CD1c-positive myeloid dendritic cell (primary cell): ENCODE data around the gene PHEX.

ENCODE experiments used
- DNase-seq: peaks from one replicate; pipeline ENCODE4 v3.0.0-alpha.2; 2016; ENCODE audit errors: extremely low spot score

The PHEX gene

DNA sequence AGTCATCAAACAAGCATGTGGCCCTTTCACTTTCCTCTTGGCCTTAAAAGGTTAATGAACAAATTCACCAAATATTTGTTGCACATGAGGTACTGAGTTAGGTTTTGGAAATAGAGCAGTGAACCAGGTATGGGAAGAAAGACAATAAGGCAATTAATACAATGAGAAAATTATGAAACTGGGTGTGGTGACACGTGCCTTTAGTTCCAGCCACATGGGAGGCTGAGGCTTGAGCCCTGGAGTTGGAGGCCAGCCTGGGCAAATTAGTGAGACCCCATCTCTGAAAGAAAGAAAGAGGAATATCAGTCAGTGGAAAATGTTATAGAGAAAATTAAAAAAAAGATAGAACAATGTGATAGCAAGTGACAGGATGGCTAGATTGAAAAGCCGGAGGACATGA, 8.1 kb downstream of the PHEX start:
- no peak for DNase-seq

DNA sequence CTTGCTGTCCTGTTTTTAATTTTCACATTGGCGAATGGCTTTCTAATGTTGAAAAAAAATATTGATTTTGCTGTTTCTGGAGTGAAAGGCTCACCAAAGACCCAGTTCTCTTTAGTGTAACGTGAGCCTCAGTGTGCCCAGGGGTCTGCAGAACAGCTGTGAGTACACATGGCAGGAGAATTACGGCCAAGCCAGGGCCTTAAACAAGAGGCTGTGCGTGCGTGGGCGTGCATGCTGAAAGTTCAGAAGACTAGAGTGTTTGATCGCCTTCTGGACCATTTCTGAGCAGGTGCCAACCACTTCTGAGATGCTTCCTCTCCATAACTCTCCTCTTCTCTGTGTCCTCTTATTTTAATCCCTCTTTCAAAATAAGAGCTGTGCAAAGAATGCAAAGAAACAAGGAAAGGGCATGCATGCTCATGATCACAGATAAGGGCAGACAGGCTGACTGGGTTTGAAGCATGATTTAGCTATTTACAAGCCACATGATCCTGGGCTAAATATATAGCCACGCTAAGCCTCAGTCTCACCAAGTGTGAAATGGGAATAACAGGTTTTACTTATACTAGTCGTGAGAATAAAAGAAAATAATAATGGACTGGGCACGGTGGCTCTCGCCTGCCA, 9.9 kb downstream of the PHEX start:
- DNase-seq, result no peak

DNA sequence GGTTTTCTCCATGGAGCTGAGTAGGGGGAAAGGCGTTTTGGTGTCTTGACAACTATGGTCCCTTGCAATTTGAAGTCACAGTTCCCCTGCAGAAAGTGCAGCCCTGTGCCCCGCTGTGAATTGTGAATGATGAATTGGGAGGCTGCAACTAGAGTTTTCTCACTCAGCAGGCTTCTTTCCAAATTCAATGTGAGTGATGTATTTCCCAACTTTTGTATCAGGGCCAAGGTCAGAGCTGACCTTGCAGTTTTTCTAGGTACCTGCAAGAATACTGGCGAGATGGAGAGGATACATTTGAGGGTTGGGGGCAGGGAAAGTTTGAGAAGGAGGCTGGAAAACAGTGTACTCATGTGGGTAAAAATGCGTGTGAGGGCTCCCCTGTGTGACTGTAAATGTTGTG, 11.7 kb downstream of the PHEX start:
- DNase-seq, result no peak

- no peak for DNase-seq
Measured at GRCh38 chrX:22047468-22047867, 15.3 kb downstream of the PHEX start.

- peak; percentile 6 for DNase-seq
Measured at GRCh38 chrX:22053481-22053880, 21.4 kb downstream of the PHEX start.

- DNase-seq, result peak; percentile 62
Measured at GRCh38 chrX:22056235-22056634, 24.1 kb downstream of the PHEX start.

- no peak for DNase-seq
Measured at GRCh38 chrX:22057667-22058066, 25.5 kb downstream of the PHEX start.

DNA sequence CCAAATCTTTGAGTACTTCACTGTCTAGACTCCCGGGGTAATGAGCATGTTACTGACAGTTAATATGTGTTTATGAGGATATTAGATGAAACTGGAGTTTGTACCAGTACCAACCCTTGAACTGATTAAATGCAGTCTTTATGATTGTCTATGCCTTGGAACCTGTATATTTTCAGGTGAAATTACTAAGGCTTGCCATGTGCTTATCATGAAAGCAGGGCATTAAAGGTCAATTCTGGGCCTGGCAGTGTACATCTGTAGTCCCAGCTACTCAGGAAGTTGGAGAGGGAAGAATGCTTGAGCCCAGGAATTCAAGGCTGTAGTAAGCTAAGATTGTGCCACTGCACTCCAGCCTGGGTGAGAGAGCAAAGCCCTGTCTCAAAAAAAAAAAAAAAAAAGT, 27.6 kb downstream of the PHEX start:
- DNase-seq, result no peak

- DNase-seq, result peak; percentile 44
Measured at GRCh38 chrX:22060415-22061280, 28.5 kb downstream of the PHEX start.

- peak; percentile 55 for DNase-seq
Measured at GRCh38 chrX:22063284-22063683, 31.2 kb downstream of the PHEX start.

DNA sequence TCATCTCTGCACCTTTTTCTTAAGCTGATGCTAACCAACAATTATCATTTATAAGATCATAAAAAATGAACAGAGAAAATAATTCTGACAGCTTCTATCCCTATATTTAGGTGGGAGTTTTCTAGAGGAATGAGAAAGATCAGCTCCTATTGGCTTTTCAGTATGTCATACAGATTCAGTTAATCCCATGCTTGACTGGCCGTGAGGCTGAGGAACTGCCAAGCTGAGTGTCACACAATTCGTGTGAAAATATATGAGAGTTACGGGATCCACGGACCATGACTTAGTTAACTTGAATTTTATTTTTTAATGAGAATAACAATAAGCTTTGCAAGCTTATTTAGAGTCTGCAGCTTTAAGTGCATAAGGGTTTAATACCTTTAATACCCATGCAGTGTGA, 37.5 kb downstream of the PHEX start:
- no peak for DNase-seq

GRCh38 chrX:22073928-22074327, 41.8 kb downstream of the PHEX start:
- no peak for DNase-seq

GRCh38 chrX:22078117-22078516, 46.0 kb downstream of the PHEX start:
- DNase-seq, result no peak

DNA sequence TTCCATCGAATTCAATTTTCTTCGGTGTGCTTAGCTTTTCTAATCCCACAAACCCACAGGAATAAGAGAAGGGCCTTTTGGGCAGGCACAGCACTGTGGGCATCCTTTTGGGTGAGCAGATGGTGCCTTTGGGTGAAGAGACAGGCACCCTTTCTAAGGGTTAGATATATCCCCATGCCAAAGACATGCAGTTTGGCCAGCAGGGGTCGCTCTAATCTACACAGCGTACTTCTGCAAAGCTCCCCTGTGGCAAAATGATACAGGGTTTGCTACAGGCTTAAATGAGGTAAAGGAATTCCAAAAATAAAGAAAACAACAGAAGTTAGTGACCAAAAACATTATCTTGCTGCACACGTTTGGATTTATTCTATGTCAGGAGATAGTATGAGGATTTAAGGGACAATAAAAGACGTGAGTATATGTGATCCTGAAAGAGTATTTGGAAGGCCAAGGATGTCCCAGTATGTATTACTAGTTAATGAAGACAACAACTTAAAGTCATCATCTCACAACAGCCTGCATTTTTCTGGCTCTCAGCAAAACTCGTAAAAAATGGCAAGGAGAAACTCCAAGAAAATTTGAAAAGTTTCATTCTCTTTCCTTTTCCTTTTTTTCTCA, 49.5 kb downstream of the PHEX start:
- peak; percentile 46 for DNase-seq

GRCh38 chrX:22086003-22086402, 53.9 kb downstream of the PHEX start:
- DNase-seq, result no peak

DNA sequence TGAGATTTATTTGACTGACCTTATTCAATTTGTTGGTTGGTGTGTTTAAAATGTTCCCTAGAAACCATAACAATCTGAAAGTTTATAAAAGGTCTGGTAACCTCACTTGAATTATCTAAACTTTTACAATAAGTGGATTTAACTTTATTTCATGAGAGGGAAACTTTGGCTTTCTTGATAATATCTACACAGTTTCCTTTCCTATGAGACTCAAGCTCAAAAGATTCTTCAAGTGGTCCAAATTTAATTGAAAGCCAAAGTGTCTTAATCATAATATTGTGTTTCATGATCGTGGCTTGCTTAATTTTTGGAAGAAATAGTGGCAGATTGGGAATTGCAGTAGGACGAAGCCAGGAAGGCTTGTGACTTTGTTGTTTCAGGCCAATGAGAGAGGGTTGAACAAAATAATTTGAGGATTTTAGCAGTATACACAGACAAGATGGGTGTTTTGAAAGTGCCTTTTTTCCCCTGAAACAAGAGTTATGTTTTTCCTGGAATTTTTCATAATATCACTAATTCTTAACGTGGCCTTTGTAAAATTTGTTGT, 55.0 kb downstream of the PHEX start:
- DNase-seq, result no peak

DNA sequence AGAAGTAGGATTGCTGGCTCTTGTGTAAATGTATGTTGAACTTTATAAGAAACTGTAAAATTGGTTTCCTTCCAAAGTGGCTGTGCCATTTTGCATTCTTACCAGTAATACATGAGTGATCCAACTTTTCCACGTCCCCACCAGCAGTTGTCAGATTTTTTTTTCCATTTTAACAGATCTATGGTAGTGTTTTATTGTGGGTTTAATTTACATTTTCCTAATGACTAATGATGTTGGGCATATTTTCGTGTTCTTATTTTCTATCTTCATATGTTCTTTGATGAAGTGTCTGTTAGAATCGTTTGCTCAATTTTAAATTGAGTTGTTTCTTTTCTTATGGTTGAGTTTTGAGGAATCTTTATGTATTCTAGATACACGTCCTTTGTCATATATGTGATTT, 56.2 kb downstream of the PHEX start:
- DNase-seq, result no peak

DNA sequence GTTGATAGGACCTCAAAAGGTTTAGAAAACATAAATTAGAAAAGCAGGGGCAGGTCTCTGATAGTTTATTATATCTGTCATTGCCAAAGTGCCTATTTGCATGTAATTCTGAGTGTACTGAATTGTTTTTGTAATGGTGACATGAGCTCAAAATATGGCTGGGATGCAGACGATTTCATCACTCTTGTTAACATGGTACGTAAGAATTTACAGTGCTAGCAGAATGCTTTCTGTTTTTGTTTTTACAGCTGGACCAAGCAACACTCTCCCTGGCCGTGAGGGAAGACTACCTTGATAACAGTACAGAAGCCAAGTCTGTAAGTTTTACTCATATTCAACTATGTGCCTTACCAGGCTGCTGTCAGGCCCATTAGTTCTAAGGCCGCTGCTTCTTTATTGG, 58.1 kb downstream of the PHEX start:
- no peak for DNase-seq

GRCh38 chrX:22093550-22093949, 61.4 kb downstream of the PHEX start:
- DNase-seq, result no peak

- DNase-seq, result no peak
Measured at GRCh38 chrX:22095286-22095685, 63.2 kb downstream of the PHEX start.

DNA sequence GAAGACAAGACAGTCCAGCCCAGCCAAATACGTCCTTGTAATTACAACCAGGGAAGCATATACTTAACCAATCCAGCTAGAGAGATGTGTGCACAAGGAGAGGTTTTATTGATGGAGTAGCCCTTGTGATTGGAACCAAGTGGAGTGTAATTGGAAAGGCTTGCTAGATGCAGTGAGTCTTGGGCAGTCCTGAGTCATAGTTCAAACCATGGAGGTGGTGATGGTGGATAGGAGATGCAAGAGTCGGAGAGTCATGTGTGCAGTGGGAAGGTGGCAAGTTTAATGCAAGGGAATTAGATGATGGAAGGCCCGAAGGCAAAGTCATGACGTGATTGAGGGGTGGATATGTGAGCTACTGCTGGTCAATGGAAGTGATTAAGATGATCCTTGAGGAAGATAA, 63.7 kb downstream of the PHEX start:
- no peak for DNase-seq

- no peak for DNase-seq
Measured at GRCh38 chrX:22097012-22097694, 65.0 kb downstream of the PHEX start.
